Endometrium (tissue), 2 donors: ENCODE results near the gene SCAP.

Source experiments
- FAIRE-seq: peaks from 2 replicates; lab custom pipeline; 2012; peaks lifted over from hg19 to GRCh38; lab: Jason Lieb, UNC
- donor health status: control.
- donor health status: control.

The SCAP gene

DNA sequence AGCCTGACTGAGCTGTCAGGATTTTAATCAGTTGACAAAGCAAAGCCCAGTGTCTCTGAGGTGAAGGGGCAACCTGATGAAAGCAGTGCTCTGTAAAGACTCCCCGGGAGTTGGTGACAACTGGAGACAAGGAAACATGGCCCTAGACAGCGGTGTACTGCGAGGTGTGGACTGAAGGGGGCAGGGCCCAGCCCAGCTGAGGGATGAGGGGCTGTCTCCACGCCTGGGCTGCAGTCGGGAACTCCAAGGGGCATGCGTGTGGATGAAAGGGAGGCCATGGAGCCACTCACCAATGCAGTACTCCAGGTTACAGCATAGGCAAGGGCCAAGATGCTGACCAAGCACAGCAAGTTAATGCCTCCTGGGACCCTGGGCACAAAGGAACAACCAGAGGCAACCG is 45.1 kb downstream of the SCAP start:
- no peak for FAIRE-seq

GRCh38 chr3:47429476-47430270 is 46.1 kb downstream of the SCAP start:
- FAIRE-seq: no peak

- no peak for FAIRE-seq
Measured at GRCh38 chr3:47428662-47429061, 47.1 kb downstream of the SCAP start.

GRCh38 chr3:47427866-47428265 is 47.9 kb downstream of the SCAP start:
- FAIRE-seq: no peak

GRCh38 chr3:47425959-47426358 is 49.8 kb downstream of the SCAP start:
- FAIRE-seq: no peak

- FAIRE-seq: no peak
Measured at GRCh38 chr3:47425383-47425778, 50.4 kb downstream of the SCAP start.

DNA sequence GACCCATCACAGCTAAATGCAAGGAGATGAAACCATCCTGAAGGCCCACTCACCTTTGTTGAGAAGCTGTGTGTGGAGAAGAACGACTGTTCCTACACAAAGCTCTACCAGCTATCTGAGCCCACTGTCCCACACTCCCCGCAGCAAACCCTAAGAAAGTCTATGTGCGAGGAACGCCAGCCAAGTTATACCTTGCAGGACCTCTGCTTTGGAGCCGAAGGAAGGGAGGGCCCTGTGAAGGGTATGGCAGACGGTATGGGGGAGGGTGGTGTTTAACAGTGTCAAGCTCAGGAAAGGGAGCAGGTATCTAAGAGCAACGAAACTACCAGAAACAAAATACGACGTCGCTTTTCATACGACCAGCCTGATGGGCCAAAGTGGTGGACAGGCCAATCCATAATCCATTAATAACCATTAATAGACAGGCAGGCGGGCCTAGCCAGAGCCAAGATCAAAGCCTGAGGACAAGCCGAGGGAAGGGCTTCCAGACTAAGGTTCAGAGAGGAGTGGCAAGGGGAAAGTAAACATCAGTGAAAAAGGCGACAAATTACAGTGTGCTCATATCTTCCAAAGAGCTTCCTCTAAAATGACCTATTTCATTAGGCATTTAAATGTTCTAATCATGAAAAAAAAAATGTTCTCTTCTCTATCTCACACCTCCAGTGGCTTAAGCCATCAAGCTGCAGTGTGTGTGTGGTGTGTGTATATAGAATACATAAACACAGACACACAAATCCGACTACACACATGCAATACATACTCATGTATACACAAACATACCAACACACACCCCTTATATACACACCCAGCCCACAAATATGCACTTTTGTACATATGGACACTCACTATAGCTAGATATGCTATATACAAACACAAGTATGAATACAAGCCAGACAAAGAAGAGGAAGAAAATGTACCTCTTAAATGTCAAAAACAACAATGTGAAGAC is 51.0 kb downstream of the SCAP start:
- no peak for FAIRE-seq

GRCh38 chr3:47423548-47424145 is 52.1 kb downstream of the SCAP start:
- no peak for FAIRE-seq

DNA sequence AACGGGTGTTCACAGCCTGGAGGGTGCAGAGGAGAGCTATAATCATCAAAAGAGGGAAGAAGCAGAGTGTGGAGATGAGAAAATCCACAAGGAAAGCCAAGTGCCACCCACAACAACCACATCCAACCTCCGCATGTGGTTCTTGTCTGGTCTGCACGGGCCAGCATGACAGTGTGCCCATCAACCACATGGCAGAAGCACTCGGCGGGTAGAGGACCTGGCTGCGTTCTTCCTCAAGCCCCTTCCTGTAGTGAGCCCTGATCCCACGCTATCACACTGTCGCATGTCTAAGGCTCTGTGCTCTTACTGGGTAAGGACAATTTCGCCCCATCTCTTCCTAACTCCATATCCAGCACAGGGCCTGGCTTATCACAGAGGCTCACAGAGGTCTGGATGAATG is 53.0 kb downstream of the SCAP start:
- no peak for FAIRE-seq

- FAIRE-seq: no peak
Measured at GRCh38 chr3:47421741-47422649, 53.7 kb downstream of the SCAP start.

GRCh38 chr3:47420511-47421484 is 54.9 kb downstream of the SCAP start:
- no peak for FAIRE-seq

DNA sequence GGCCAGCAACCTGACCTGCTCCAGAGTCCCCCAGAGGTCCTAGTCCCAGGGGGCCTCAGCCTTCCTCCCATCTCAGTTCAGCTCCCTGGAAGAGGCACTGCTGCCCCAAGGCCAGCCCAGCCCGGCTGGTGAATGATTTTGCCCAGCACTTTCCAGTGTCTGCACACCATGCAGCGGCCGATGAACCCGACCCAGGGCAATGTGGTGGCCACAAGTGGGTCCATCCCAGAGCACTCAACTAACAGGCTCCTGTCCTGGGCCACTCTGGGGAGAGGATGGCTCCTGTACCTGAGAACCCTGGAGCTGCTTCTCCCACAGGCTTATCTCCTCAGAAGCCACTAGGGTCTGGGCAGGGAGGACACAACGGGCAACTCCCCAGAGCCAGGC is 55.7 kb downstream of the SCAP start:
- FAIRE-seq: no peak

- FAIRE-seq: no peak
Measured at GRCh38 chr3:47419083-47420043, 56.4 kb downstream of the SCAP start.

DNA sequence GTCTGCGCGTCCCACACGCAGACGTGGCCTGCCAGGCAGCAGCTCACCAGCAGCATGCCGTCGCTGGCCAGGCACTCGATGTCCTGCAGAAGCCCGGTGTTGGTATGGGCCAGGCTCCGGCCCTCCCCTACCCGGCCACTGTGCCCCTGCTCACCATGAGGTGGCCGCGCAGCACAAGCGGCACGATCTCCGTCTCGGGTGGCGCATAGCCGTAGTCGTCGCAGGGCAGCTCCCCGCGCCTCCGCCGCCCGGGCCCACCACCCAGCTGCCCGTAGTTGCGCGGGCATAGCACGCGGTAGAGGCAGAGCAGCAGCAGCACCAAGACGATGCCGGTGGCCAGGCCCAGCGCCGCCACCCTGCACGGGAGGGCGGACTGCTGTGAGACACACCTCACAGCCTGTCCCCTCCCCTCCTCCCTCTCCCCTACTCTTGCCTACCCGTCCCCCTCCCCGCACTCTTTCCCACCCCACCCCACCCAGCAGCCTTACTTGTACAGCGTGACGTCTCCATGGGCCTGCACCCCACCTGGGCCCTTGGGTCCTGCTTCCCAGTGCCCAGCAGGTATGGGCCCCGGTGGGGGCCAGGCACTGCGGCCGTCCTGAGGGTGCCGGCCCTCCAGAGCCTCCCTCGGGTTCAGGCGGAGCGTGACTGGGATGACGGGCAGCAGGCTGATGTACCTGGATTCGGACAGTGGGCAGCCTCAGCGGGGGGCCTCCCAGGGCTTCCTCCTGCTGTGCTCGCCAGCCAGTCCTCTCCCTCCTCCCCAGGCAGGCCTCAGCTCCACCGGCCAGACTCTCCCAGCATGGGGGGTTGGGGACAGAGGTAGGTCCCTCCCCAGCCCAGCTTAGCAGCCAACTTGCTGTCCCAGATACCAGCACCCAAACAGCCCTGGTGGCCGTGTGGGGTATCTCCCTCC is 57.3 kb downstream of the SCAP start:
- no peak for FAIRE-seq

GRCh38 chr3:47416041-47416440 is 59.7 kb downstream of the SCAP start:
- FAIRE-seq: no peak

DNA sequence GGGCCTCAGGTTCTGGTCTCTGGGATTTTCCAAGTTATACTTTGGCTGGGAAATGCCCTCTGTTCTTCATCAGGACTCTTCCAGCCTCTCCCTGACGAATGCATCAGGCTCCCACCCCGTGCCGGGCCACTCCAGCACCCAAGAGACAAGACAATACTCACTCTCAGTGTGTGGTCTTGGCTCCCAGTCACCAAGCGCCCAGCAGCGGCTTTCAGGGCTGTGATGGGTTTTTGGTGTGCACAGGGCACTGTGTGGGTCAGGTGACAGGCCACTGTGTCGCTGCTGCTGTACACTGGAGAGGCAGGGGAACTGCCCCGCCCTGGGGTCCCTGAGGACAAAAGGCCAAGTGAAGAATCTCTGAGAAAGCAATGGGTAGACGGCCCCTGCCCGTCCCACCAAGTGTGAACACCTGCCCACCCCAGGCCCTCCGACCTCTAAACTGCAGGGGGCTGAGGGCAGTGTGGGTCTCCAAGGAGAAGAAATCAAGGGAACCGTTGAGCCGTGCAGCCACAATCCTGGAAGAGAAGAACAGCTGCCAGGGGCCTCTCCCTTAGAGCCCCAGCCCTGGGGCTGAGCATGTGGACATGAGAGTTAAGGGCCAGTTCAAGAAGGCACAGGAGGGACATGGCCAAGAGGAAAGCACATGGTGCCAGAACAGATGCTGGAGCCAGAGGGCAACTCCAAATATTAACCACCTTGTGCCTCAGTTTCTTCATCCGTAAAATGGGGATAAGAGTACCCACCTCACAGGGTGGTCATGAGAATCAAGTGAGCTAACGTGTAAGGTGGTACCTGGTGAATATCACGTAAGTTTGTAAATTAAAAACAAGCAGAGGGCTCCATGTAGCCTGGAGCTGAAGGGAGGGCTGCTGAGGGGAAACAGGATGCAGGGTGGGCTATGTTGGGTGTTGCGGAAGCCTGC is 60.8 kb downstream of the SCAP start:
- FAIRE-seq: no peak

GRCh38 chr3:47414161-47414564 is 61.6 kb downstream of the SCAP start:
- no peak for FAIRE-seq
